ENCODE data around the gene EEFSEC.
"Not testable (repeated sequence)": the region's sequence is repeated elsewhere in the genome, so short reads cannot be mapped to it uniquely, and the experiment has no call there.

Gene EEFSEC

DNA sequence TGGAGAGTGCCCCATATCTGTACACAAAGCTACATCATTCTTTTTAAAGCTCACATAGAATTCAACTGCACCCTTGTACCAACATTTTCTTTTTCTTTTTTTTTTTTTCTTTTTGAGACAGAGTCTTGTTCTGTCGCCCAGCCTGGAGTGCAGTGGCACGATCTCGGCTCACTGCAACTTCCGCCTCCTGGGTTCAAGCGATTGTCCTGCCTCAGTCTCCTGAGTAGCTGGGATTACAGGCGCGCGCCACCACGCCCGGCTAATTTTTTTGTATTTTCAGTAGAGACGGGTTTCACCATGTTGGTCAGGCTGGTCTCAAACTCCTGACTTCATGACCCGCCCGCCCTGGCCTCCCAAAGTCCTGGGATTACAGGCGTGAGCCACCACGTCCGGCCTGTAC lies 1.1 kb downstream of the EEFSEC start:
- H3K27ac ChIP-seq (ENCODE audit: low read depth, low read length); H3K36me3 ChIP-seq (ENCODE audit: control insufficient read depth, insufficient read depth, low read length); H3K27me3 ChIP-seq (ENCODE audit: control insufficient read depth, insufficient read depth, low read length); H3K9ac ChIP-seq (ENCODE audit: low read depth, low read length); H3K4me1 ChIP-seq (ENCODE audit: control insufficient read depth, insufficient read depth, low read length); H3K9me3 ChIP-seq (ENCODE audit: control insufficient read depth, insufficient read depth, low read length): not testable (repeated sequence)
- peak overlapping the region; percentile 80 for H3K4me3 ChIP-seq (ENCODE audit: low read depth, low read length)

DNA sequence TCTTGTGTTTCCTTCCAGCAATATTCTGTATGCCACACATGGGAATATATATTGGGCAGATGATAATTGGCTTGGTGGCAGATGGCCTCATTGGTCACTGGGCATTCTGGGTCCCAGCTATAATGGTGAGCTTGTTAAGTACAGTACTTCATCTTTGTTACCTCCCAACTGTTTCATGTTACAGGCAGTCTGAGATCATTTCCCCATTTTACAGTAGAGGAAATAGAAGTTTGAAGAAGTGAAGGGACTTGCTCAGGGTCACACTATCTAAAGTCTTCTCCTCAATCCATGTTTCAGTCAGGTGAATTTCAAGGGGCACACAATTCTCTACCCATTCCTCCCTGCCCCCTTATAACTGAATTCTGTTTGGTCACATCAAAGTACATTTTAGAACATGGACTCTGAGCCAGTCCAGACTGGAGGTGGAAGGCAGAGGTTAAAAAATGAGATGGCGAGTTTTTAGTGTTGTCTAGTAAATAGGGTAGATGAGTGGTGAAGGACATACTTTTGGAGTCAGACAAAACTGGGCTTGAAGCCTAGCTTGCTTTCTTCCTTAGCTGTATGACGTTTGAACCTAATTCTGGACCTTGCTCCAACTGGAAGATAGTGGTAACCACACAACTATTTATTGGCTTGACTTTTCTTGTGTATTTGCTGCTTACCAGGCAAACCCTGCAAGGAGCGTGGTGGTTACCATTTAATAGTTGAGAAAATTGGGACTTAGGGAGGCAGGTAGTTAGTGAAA lies 2.5 kb downstream of the EEFSEC start:
- no peak overlapping the region for H3K4me3 ChIP-seq (ENCODE audit: low read depth, low read length)
- H3K27me3 ChIP-seq (ENCODE audit: control insufficient read depth, insufficient read depth, low read length) = no peaks in the 10 kb centered on the region
- no peak overlapping the region for H3K9ac ChIP-seq (ENCODE audit: low read depth, low read length)
- 0 out of 2 replicates have a peak, but pooled peaks cover 4% of the 10 kb centered on the region for H3K4me1 ChIP-seq (ENCODE audit: control insufficient read depth, insufficient read depth, low read length)
- peaks cover 4% of the 10 kb centered on the region; the same call in 1 of the 2 replicates for H3K36me3 ChIP-seq (ENCODE audit: control insufficient read depth, insufficient read depth, low read length)
- H3K9me3 ChIP-seq (ENCODE audit: control insufficient read depth, insufficient read depth, low read length) = no peaks in the 10 kb centered on the region
- H3K27ac ChIP-seq (ENCODE audit: low read depth, low read length) = no peak overlapping the region

DNA sequence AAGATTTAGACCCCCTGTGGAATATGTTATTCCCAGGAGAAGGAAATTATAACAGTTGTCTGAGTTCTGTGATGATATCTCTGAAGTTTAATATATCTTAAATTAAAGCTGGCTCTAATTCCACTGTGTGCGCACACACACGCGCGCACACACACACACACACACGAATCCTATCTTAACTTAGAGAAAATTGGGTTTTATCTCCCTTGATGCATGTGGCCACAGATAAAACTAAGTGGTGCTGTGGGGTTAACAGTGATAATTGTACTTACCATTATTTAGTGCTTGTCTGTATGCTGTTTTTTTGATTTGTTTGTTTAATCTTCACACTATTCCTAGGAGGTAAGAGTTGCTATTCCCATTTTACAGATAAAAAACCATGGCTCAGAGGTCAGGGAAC lies 7.4 kb downstream of the EEFSEC start:
- H3K9me3 ChIP-seq (ENCODE audit: control insufficient read depth, insufficient read depth, low read length) = no peaks in the 10 kb centered on the region
- H3K27ac ChIP-seq (ENCODE audit: low read depth, low read length) = no peak overlapping the region
- no peak overlapping the region for H3K4me3 ChIP-seq (ENCODE audit: low read depth, low read length)
- H3K36me3 ChIP-seq (ENCODE audit: control insufficient read depth, insufficient read depth, low read length) = peaks cover 4% of the 10 kb centered on the region; the same call in 1 of the 2 replicates
- H3K9ac ChIP-seq (ENCODE audit: low read depth, low read length) = no peak overlapping the region
- 0 out of 2 replicates have a peak, but pooled peaks cover 7% of the 10 kb centered on the region for H3K4me1 ChIP-seq (ENCODE audit: control insufficient read depth, insufficient read depth, low read length)
- no peaks in the 10 kb centered on the region for H3K27me3 ChIP-seq (ENCODE audit: control insufficient read depth, insufficient read depth, low read length)

DNA sequence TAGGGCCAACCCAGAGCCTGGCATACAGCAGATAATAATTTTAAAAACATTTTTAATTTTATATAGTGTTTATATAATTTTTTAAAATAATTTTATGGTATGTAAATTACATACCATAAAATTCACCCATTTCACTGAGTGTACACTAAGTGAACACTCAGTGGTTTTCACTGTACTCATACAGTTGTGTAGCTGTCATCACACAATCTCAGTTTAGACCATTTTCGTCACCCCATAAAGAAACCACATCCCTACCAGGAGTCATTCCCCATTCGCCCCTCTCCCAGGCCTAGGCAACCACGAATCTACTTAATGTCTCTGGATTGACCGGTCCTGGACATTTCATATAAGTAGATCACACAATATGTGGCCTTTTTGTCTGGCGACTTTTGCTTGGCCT lies 10.2 kb downstream of the EEFSEC start:
- Histone ChIP-seq H3K4me3 (ENCODE audit: low read depth, low read length) (no peak overlapping the region), H3K27ac (ENCODE audit: low read depth, low read length) (no peak overlapping the region), H3K9ac (ENCODE audit: low read depth, low read length) (no peak overlapping the region), H3K4me1 (ENCODE audit: control insufficient read depth, insufficient read depth, low read length) (peaks cover 23% of the 10 kb centered on the region), H3K27me3 (ENCODE audit: control insufficient read depth, insufficient read depth, low read length) (no peaks in the 10 kb centered on the region), H3K9me3 (ENCODE audit: control insufficient read depth, insufficient read depth, low read length) (no peaks in the 10 kb centered on the region), H3K36me3 (ENCODE audit: control insufficient read depth, insufficient read depth, low read length) (no peaks in the 10 kb centered on the region)

DNA sequence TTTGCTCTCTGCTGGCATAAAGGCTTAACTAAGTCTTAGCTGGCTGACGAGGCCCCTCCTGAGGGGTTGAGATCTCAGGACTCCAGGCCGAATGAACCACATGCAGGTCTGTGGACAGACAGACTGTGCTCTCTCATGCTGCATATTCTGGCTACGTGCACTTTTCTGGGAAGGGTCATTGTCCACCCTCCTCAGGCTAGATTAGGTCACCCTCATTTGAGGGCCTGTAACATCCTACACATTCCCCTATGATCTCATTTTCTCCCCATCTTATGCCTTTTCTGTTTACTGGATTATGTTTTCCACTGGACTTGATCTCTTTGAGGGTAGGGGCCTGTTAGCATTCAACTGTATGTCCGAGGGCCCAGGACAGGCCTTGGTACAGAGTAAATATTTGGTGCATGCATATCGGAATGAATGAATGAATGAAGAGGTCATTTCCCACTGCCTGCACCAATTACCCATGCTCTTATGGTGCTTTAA lies 13.7 kb downstream of the EEFSEC start:
- Histone ChIP-seq H3K9me3 (ENCODE audit: control insufficient read depth, insufficient read depth, low read length) (no peaks in the 10 kb centered on the region), H3K27ac (ENCODE audit: low read depth, low read length) (no peak overlapping the region), H3K27me3 (ENCODE audit: control insufficient read depth, insufficient read depth, low read length) (no peaks in the 10 kb centered on the region), H3K9ac (ENCODE audit: low read depth, low read length) (no peak overlapping the region), H3K36me3 (ENCODE audit: control insufficient read depth, insufficient read depth, low read length) (no peaks in the 10 kb centered on the region), H3K4me1 (ENCODE audit: control insufficient read depth, insufficient read depth, low read length) (peaks cover 18% of the 10 kb centered on the region), H3K4me3 (ENCODE audit: low read depth, low read length) (no peak overlapping the region)

DNA sequence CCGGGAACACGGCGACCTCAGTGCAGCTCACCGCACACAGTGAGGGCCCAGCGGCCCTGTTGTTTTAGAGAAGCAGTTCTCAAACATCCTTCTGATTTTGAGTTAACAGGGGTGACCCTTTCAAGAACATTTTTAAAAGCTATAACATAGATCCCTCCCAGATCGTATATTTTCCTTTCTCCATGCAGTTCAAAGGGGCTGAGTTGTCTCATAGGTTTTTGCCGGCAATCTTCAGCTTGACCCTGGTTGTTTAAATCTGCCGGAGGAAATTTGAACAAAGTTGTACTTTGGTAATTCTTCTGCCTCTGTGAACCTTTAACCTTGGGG lies 14.3 kb downstream of the EEFSEC start:
- peaks cover 18% of the 10 kb centered on the region for H3K4me1 ChIP-seq (ENCODE audit: control insufficient read depth, insufficient read depth, low read length)
- H3K36me3 ChIP-seq (ENCODE audit: control insufficient read depth, insufficient read depth, low read length) = no peaks in the 10 kb centered on the region
- peak overlapping the region; percentile 6 for H3K27ac ChIP-seq (ENCODE audit: low read depth, low read length)
- no peak overlapping the region for H3K9ac ChIP-seq (ENCODE audit: low read depth, low read length)
- H3K27me3 ChIP-seq (ENCODE audit: control insufficient read depth, insufficient read depth, low read length) = no peaks in the 10 kb centered on the region
- H3K9me3 ChIP-seq (ENCODE audit: control insufficient read depth, insufficient read depth, low read length) = no peaks in the 10 kb centered on the region
- H3K4me3 ChIP-seq (ENCODE audit: low read depth, low read length) = no peak overlapping the region

DNA sequence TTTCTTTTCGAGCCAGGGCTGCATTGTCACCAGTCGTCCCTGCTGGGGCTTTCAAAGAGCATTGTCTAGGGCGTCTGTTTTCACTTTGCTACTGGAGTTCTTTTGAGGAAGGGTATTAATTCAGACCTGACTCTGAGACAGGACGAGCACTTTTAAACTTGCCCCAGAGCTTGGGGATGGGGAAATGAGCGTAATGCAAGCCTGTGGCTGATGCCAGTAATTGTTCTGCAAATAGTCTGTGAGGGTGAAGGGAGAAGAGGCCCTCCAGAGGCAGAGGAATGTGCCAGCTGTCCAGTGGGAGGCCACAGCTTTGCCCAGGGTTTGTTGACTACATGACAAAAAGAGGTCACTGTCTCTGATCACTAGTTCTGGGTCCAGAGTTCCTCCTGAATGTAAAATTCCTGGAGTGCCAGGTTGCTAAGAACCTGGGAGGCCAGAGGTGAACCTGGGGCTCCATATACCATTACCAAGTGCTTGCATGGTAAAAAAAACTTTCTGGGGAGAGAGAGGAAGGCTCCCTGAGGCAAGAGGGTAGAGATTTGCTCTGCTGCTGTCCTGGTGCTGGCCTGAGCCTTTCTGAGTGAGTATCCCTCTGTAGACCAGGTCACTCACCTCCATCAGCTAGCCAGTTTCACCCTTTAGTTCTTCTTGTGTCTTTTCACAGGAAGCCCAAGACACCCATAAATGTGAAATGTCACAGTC lies 14.8 kb downstream of the EEFSEC start:
- Histone ChIP-seq H3K9ac (ENCODE audit: low read depth, low read length) (no peak overlapping the region), H3K36me3 (ENCODE audit: control insufficient read depth, insufficient read depth, low read length) (no peaks in the 10 kb centered on the region), H3K27ac (ENCODE audit: low read depth, low read length) (peak overlapping the region; percentile 6), H3K4me3 (ENCODE audit: low read depth, low read length) (no peak overlapping the region), H3K4me1 (ENCODE audit: control insufficient read depth, insufficient read depth, low read length) (peaks cover 18% of the 10 kb centered on the region), H3K27me3 (ENCODE audit: control insufficient read depth, insufficient read depth, low read length) (no peaks in the 10 kb centered on the region), H3K9me3 (ENCODE audit: control insufficient read depth, insufficient read depth, low read length) (no peaks in the 10 kb centered on the region)

DNA sequence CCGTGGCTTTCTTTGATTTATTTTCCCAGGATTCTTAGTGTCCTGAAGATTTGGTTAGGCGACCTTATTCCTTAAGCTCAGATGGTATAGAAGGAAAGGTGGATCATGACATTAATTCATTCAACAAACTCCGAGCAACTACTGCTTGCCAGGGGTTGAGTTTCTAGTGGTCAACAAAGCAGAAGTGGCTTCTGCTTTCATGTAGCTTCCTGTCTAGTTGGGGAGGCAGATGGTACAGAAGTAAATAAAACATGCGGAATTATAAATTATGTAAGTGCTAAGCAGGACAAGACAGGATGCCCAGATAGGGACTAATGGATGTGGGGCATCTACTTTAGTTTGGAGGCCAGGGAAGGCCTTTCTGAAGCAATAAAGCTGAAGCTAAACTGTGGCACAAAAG lies 15.6 kb downstream of the EEFSEC start:
- H3K9ac ChIP-seq (ENCODE audit: low read depth, low read length) = no peak overlapping the region
- no peaks in the 10 kb centered on the region for H3K36me3 ChIP-seq (ENCODE audit: control insufficient read depth, insufficient read depth, low read length)
- H3K9me3 ChIP-seq (ENCODE audit: control insufficient read depth, insufficient read depth, low read length) = no peaks in the 10 kb centered on the region
- H3K4me3 ChIP-seq (ENCODE audit: low read depth, low read length) = no peak overlapping the region
- no peaks in the 10 kb centered on the region for H3K27me3 ChIP-seq (ENCODE audit: control insufficient read depth, insufficient read depth, low read length)
- H3K4me1 ChIP-seq (ENCODE audit: control insufficient read depth, insufficient read depth, low read length) = peaks cover 20% of the 10 kb centered on the region
- no peak overlapping the region for H3K27ac ChIP-seq (ENCODE audit: low read depth, low read length)

DNA sequence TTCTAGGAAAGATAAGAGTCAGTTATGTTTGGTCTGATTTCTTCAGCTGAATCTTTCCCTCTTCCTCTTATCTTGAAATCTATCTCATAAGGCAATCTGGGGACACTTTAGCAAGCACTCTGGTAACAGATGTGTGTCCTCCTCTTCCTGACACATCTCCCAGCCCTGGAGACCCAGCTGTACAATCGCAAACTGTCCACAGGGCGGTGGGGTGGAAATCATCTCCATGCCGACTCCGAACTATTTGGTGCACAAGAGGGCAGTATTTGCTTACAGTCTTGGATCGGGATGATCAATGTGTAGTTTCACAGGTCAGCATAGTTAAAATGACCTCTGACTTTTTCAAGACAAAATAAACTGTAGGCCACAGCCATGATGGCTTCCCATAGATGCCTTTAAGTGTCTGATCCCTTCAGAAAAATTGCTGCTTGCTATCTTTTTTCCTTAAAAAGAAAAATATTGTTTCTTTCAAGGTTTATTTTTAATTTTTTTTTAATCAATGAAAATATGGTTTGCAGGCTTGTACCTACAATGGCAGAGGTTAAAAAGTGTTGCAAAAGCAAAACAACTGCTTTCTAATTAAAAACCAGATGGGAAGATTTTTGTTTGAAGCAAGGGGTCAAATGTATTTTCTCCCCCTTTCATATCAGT lies 17.7 kb downstream of the EEFSEC start:
- Histone ChIP-seq H3K36me3 (ENCODE audit: control insufficient read depth, insufficient read depth, low read length) (no peaks in the 10 kb centered on the region), H3K27me3 (ENCODE audit: control insufficient read depth, insufficient read depth, low read length) (no peaks in the 10 kb centered on the region), H3K27ac (ENCODE audit: low read depth, low read length) (no peak overlapping the region)

DNA sequence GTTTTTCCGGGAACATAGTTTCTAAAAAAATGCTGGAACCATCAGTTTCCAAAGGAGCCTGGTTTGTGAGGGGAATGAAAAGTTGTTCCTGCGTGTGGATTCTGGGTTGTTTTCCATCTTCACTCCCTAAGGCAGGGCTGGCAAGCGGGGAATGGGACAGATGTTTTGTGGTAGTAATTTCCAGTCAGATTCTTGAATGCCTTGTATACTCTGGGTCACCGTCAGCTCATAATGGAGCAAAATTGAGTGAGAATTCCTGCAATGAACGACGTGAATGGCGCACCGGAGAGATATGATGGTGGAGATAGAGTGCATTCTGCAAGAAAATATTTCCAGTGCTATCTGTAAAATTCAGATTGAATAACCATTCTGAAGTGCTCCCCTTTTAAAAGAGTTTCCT lies 19.9 kb downstream of the EEFSEC start:
- Histone ChIP-seq H3K36me3 (ENCODE audit: control insufficient read depth, insufficient read depth, low read length) (no peaks in the 10 kb centered on the region), H3K4me1 (ENCODE audit: control insufficient read depth, insufficient read depth, low read length) (peaks cover 32% of the 10 kb centered on the region), H3K4me3 (ENCODE audit: low read depth, low read length) (no peak overlapping the region), H3K27ac (ENCODE audit: low read depth, low read length) (no peak overlapping the region), H3K27me3 (ENCODE audit: control insufficient read depth, insufficient read depth, low read length) (no peaks in the 10 kb centered on the region), H3K9me3 (ENCODE audit: control insufficient read depth, insufficient read depth, low read length) (no peaks in the 10 kb centered on the region), H3K9ac (ENCODE audit: low read depth, low read length) (no peak overlapping the region)

More for the DNA sequence above, 17.7 kb downstream of the EEFSEC start:
- Histone ChIP-seq H3K9me3 (ENCODE audit: control insufficient read depth, insufficient read depth, low read length) (no peaks in the 10 kb centered on the region), H3K4me3 (ENCODE audit: low read depth, low read length) (no peak overlapping the region), H3K9ac (ENCODE audit: low read depth, low read length) (no peak overlapping the region), H3K4me1 (ENCODE audit: control insufficient read depth, insufficient read depth, low read length) (peaks cover 36% of the 10 kb centered on the region)

DNA sequence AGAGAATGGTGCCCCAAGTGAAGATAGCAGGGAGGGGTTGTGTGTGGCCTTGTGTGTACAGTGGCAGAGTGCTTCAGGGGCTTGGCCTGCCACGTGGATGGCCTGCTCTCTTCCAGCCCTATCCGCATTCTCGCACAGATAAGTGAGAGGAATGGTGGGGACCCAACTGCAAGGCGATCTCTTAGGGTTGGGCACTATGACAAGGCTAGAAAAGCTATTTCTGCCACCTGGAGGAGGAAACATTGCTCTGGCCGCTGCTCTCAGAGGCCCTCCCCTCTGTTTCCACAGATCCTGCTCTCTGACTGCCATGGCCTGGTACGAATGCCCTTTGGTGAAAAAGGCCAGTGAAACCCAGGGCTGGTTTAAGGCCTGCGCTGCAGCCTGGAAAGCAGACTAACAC lies 20.6 kb downstream of the EEFSEC start:
- Histone ChIP-seq H3K4me1 (ENCODE audit: control insufficient read depth, insufficient read depth, low read length) (peaks cover 34% of the 10 kb centered on the region), H3K27ac (ENCODE audit: low read depth, low read length) (no peak overlapping the region), H3K4me3 (ENCODE audit: low read depth, low read length) (no peak overlapping the region), H3K9ac (ENCODE audit: low read depth, low read length) (no peak overlapping the region), H3K27me3 (ENCODE audit: control insufficient read depth, insufficient read depth, low read length) (no peaks in the 10 kb centered on the region), H3K9me3 (ENCODE audit: control insufficient read depth, insufficient read depth, low read length) (no peaks in the 10 kb centered on the region), H3K36me3 (ENCODE audit: control insufficient read depth, insufficient read depth, low read length) (no peaks in the 10 kb centered on the region)

Data from HUES48 (cell line).